ENCODE results near the gene ARHGAP24.

ARHGAP24 gene

GRCh38 chr4:86043755-86044592, 569.0 kb downstream of the ARHGAP24 start:
- DNase-seq, result no peak

GRCh38 chr4:86044593-86044985, 569.6 kb downstream of the ARHGAP24 start:
- DNase-seq, result no peak

GRCh38 chr4:86048426-86048825, 573.5 kb downstream of the ARHGAP24 start:
- DNase-seq, result no peak

GRCh38 chr4:86050496-86050895, 575.5 kb downstream of the ARHGAP24 start:
- no peak for DNase-seq
